Stimulated activated CD4-positive, alpha-beta T cell treated with anti-CD3 and anti-CD28 coated beads, TNF-alpha, amount 100 ng/mL, for 1 hour (primary cell): ENCODE data around the gene GCNT2.
"Not testable (repeated sequence)": the region's sequence is repeated elsewhere in the genome, so short reads cannot be mapped to it uniquely, and the experiment has no call there.

Source experiments
- DNase-seq, 3 donors: peaks; one replicate each; pipeline ENCODE4 v3.0.0-alpha.2; 2020; ENCODE audit warnings: low read depth in 3 of 3, low spot score in 1 of 3

The GCNT2 gene

GRCh38 chr6:10658910-10659698 is 138.0 kb downstream of the GCNT2 start:
- DNase-seq, result no peak

GRCh38 chr6:10659699-10660348 is 138.7 kb downstream of the GCNT2 start:
- DNase-seq, result no peak

GRCh38 chr6:10660431-10661191 is 139.5 kb downstream of the GCNT2 start:
- not testable (repeated sequence) for DNase-seq

GRCh38 chr6:10662207-10662606 is 141.1 kb downstream of the GCNT2 start:
- DNase-seq, result no peak

GRCh38 chr6:10662742-10663141 is 141.6 kb downstream of the GCNT2 start:
- no peak for DNase-seq

- DNase-seq, result not testable (repeated sequence)
Measured at GRCh38 chr6:10665595-10665994, 144.4 kb downstream of the GCNT2 start.

GRCh38 chr6:10668126-10668917 is 147.2 kb downstream of the GCNT2 start:
- DNase-seq, result no peak

GRCh38 chr6:10676403-10676802 is 155.3 kb downstream of the GCNT2 start:
- DNase-seq, result no peak

- no peak for DNase-seq
Measured at GRCh38 chr6:10678456-10678855, 157.3 kb downstream of the GCNT2 start.
